Skeletal muscle cell (primary cell): ENCODE measurements around the gene TCF12.

Experiments
- DNase-seq: peaks from one replicate; pipeline ENCODE4 v3.0.0-alpha.2; 2010; ENCODE audit warnings: low read depth
- H3K4me3 ChIP-seq: 2 replicates; pipeline ENCODE4 v1.5.1; 2011; ENCODE audit warnings: low read depth, mild to moderate bottlenecking, control low read depth, low read length, moderate library complexity

Gene TCF12

DNA sequence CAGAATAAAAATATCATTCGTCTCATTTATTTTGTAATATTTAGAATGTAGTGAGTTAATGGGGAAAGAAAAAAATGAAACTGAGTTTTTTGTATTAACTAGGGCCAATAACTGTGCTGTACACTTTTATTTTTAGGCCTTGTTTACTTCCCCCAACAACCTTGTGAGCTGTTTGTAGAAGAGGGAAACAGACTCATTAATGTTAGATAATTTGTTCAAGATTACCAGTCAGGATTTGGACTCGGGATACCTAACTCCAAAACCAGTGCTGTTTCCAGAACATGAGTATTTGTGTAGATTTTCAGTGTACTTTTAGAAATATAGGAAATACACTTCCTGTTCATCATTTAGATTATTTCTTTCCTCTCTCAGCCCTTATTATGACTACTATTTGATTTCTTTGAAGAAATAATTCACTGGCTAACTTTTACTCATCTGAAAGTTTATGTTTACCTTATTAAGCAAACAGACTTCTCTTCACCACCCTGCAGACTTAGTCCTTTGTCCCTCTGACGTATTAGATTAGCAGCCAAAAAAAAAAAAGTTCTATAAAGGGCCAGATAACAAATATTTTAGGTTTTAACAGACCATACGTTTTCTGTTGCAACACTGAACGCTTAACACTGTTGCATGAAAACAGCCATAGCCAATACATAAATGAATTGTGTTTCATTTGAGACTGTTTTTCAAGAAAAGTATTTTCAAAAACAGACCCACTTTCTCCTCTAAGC is 265.3 kb downstream of the TCF12 start:
- H3K4me3 ChIP-seq: no peak overlapping the region
- no peak for DNase-seq

DNA sequence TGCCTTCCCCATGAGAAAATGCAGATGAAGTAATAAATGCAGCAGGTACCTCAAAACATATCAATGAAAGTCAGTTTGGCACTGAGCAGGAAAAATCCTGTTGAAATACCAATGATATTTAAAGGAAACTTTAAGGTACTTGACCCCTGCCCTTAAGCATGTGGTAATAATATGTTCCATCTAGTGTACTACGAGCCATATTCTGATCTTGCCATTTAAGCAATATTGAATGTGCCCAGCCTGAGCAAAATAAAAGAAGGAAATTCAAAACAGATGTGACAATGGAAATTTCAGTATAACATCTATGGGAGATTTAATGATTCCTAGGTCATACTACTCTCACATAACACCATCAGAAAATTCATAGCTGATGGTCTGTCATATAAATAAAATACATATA is 266.1 kb downstream of the TCF12 start:
- H3K4me3 ChIP-seq: no peak overlapping the region

GRCh38 chr15:57185507-57186074 is 267.1 kb downstream of the TCF12 start:
- no peak for DNase-seq
- no peak overlapping the region for H3K4me3 ChIP-seq

More for the DNA sequence above, 266.1 kb downstream of the TCF12 start:
- no peak for DNase-seq

DNA sequence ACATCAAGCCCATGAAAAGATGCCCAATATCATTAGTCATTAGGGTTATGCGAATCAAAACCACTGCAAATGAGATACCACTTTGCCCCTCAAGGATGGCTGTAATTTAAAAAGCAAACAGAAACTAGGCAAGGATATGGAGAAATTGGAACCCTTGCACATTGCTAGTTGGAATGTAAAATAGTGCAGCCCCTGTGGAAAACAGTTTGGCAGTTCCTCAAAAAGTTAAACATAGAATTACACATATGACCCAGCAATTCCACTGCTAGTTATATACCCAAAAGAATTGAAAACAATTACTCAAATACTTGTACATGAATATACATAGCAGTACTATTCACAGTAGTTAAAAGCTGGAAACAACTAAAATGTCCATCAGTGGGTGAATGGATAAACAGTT is 271.0 kb downstream of the TCF12 start:
- DNase-seq: no peak
- no peak overlapping the region for H3K4me3 ChIP-seq

DNA sequence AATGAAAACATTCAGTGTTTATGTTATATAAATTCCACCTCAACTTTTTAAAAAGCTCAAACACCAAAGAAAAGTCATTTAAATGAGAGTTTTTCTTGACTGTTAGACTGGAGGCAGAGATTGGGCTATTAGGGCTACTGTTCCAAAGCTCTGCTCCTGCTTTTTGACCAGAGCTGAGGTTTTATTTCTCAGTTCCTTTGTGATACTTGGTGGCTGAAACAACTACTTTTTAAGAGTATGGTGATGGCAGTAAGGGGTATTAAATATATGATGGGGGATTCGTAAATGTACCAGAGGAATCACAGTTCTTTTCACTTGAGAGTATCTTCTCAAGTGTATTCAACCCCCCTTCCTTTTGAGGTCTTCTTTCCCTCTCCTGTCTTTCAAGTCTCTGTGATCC is 271.8 kb downstream of the TCF12 start:
- no peak for DNase-seq
- H3K4me3 ChIP-seq: no peak overlapping the region

DNA sequence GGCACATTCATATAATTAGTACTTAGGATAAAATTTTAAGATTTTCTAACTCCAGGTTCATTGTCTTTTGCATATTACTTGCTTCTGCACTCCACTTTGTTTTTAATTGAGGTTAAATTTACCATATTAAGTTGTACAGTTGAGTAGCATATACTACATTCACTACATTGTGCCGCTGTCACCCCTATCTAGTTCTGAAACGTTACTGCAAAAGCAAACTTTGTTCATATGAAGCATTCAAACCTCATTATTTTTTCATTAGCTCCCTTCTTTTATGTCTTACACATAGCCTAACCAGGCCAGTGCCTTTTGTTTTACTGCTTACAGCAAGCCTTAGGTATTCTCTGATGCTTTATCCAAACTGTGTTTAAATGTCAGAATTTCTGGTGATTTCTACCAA is 274.7 kb downstream of the TCF12 start:
- H3K4me3 ChIP-seq: no peak overlapping the region
- no peak for DNase-seq

DNA sequence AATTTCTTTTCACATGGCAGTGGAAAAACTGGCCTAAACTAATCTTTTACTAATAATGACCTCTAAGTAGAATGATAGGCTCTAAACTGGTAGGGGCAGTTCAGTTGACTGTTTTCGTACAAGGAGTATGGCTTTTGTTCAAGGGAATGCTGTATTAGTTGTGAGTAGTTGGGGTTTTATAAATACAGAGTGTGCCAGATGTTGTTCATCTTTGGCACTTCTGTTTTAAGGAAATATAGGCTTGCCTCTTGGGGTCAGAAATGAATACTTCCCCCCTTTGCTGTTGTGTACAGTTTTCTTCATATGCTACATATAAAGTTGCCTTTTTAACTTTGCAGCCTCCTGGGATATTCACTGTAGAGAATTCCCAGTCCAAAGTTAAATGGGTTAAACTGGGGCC is 276.9 kb downstream of the TCF12 start:
- no peak for DNase-seq
- H3K4me3 ChIP-seq: no peak overlapping the region

GRCh38 chr15:57196865-57197264 is 278.4 kb downstream of the TCF12 start:
- no peak for DNase-seq
- no peak overlapping the region for H3K4me3 ChIP-seq

DNA sequence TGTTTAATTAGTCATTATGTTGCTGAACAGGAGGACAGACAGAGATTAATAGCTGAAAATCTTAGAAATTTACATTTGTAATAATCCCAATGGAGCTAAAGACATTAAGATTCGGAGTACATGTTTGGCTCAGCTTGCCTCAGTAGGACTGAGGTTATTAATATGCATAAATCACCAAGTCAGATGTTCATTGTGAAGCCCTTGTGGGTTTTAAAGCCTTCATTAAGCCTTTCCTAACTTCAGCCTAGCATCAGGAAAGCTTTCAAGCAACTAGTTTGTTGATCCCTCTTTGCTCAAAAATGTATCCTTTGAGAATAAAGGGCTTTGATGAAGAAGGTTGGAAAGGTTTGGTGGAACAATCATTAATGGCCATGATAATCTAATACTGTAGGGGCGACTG is 279.7 kb downstream of the TCF12 start:
- DNase-seq: no peak
- H3K4me3 ChIP-seq: no peak overlapping the region

DNA sequence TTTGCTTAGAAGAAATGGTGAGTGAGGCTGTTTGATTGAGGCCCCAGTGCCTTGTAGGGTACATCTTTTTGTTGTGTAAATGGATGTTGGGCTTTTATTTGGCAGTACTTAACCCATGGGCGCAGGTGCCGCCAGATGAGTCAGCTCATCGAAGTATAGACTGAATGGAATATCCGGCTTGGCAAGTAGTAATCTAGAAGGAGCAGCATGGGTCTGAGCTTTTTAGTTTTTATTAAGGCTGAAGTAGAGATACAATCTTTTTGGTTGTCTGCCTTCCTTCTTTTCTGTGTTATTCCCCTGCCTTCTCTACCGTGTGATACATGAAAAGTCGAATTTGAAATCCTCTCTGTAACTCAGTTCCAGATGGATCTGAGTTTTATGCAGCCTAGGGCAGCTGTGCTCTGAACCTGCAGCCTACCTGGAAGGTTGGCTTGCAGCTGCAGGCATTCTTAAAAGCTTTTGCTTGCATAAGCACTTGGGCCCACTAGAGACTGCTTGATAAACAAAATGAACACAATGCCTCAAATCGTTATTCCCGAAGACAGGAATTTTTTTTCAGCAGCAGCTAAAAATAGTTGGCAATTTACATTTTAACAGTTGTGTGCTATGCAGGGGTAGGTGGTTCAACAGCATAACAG is 280.3 kb downstream of the TCF12 start:
- no peak overlapping the region for H3K4me3 ChIP-seq
- DNase-seq: no peak

DNA sequence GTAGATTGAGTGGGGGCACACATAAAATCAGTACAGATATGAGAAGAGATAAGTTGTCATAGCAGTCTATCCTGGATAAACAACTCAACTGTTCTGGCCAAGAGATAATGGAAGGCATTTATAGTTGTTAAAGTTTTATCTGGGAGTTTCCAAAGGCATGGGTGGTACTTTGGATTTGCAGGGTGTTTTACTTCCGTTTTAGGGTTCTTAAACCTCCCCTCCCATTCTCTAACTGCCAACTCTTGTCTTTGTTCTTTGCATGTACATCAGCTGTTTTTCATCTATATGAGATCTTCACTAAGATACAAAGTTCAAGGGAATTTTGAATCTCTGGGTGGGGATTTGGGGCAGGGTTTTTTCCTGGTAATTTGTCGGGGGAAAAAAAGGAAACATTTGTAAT is 283.1 kb downstream of the TCF12 start:
- no peak overlapping the region for H3K4me3 ChIP-seq
- DNase-seq: no peak

DNA sequence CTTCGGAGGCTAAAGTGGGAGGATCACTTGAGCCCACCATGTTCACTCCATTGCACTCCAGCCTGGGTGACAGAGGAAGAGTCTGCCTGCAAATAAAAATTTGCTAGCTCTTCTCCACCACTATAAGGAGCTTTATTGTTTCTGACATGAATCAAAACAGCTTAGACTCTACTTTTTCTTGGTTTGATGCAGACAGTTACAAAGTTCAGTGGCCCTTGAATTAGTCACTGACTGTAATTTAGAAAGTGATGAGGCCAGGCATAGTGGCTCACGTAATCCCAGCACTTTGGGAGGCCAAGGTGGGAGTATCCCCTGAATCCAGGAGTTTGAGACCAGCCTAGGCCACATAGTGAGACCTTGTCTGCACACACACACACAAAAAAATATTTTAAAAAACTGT is 285.5 kb downstream of the TCF12 start:
- no peak for DNase-seq
- no peak overlapping the region for H3K4me3 ChIP-seq

DNA sequence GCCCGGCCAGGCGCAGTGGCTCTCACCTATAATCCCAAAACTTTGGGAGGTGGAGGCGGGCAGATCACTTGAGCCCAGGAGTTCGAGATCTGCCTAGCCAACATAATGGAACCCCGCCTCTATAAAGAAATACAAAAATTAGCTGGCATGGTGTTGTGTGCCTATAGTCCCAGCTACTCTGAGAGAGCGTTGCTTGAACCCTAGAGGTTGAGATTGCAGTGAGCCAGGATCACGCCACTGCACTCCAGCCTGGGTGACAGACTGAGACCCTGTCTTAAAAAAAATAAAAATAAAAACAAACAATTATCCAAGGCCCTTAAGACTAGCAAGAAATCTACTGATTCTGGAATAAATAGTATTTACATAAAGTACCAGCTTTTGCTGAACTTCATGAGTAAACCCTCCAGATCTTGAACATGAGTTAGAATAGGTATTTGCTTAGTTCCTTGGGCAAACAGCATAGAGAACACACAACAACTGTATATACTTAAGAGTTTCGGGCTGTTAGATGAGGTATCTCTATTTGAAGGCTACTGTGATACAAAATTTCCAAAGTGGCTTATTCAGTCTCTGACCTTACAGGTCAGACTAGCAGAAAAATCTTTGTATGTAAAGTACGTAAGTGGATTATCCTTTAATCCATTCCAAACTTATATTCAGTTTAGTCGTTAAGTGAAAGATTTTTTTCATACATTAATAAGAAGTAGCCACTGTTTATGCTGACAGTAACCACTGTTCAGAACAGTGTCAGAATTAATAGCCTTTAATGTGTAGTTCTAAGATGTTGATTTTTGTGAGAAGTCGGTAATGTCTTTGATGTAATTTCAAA is 286.8 kb downstream of the TCF12 start:
- DNase-seq: no peak
- H3K4me3 ChIP-seq: no peak overlapping the region

GRCh38 chr15:57205996-57206395 is 287.6 kb downstream of the TCF12 start:
- H3K4me3 ChIP-seq: no peak overlapping the region
- no peak for DNase-seq

GRCh38 chr15:57213862-57214261 is 295.4 kb downstream of the TCF12 start:
- DNase-seq: no peak
- H3K4me3 ChIP-seq: no peak overlapping the region

GRCh38 chr15:57215326-57215725 is 296.9 kb downstream of the TCF12 start:
- no peak overlapping the region for H3K4me3 ChIP-seq
- no peak for DNase-seq

- H3K4me3 ChIP-seq: no peak overlapping the region
- no peak for DNase-seq
Measured at GRCh38 chr15:57215881-57216280, 297.4 kb downstream of the TCF12 start.

DNA sequence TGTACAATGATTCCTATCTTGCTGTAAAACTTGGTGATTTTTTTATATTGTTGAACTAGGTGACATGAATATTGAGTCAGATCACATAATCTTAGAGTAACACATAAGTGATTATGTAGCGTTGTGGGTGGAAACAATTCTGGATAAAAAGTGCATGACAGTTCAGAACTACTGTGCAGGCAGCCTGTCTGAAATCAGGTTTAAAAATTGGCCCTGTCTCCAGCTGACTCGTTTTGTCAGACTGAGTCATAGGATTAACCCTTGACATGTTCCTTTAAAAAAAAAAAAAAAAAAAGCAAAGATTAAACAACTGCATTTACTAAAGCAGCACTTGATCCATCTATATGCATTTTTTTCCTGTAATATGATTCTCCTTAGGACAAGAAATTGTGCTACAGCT is 297.8 kb downstream of the TCF12 start:
- DNase-seq: peak; percentile 85
- no peak overlapping the region for H3K4me3 ChIP-seq

DNA sequence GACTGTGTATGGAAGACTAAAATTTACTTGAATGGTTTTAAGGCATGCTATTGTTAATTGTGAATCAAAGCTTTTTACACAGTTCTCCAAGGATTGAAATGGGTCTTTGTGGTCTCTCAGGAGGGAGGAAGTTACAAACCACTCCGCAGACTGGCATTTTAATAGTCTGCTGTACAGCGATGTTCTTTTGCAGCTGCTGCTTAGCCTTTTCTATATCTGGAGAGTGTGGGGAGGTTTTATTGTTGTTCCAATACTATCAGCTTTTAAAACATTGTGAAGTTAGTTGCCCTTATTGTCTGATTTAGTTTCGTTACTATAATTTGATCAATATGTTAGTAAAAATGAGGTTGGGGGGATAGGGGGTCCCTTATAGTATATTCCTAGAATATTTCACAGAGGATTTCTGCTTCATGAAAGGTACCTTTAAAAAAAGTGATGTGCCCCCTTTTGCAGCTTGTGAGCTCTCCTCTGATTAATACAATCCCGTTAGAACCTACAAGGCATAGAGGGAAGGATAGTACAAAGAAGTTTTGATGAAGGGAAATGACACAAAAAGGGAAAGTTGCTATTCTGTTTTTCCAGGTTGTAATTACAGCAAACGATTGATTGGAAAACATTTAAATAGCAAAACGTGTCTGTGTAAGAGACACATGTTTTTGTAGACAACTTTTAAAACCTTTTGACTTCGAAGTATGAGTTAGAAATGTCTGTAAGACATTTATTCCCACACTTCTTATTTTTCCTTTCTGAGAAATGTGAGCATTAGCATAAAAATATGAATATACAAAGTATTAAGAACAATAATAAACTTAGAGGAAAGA is 299.5 kb downstream of the TCF12 start:
- DNase-seq: peak; percentile 48
- H3K4me3 ChIP-seq: peak overlapping the region; percentile 1
